ENCODE data around the gene KCNG2. TPM values are rescaled to one million over a fixed set of nuclear protein-coding genes. Genes with fewer than 3 reads are reported as not detected.

Gene KCNG2
- total and polyA plus RNA-seq, 2 of the 4 experiments (the other 2 are of a cell fraction) = not detected

DNA sequence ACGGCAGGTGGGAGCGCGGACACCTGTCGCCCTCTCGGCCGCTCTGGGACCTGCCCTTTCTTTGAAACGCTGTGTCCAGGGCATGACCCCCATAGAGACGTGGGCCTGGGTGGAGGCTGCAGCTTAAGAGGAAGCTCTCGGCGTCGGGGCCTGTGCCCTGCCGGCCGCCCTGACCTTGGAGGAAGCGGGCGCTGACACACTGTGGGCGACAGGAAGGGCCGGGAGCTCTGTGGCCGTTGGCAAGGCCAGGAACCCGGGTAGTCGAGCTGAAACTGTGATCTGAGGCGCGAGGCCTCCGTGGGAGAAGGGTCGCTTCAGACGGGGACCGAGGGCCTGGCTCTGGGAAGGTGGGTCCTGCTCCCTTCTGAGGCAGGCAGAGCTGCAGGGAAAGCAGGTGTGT, 28.2 kb downstream of the KCNG2 start:
- no peak overlapping the region for H3K4ac ChIP-seq (ENCODE audit: low read depth, low read length)
- H3K4me1 ChIP-seq (ENCODE audit: control insufficient read depth, insufficient read depth, low read length) = no peaks in the 10 kb centered on the region
- no peak overlapping the region for H3K18ac ChIP-seq (ENCODE audit: low read depth, low read length)
- no peak overlapping the region for H2AK9ac ChIP-seq (replicated peaks; ENCODE audit: low read depth, low read length, poor library complexity)
- no peak overlapping the region for H3K4me2 ChIP-seq (ENCODE audit: low read depth, low read length)
- no peaks in the 10 kb centered on the region for H4K20me1 ChIP-seq (ENCODE audit: insufficient read depth, low read length)
- TF ChIP-seq ELK1 (IDR thresholded peaks at IDR 0.05; ENCODE audit: borderline replicate concordance, low read depth, low read length) = no peak
- TF ChIP-seq CTCF (conservative IDR thresholded peaks at IDR 0.05; ENCODE audit: low read depth, low read length) = no peak
- TF ChIP-seq RAD21 (IDR thresholded peaks at IDR 0.05; ENCODE audit: low read length) = no peak
- TF ChIP-seq FOS (IDR thresholded peaks at IDR 0.05; ENCODE audit: low read depth, low read length) = no peak
- TF ChIP-seq RCOR1 (IDR thresholded peaks at IDR 0.05; ENCODE audit: insufficient replicate concordance, low read length) = no peak
- no peak for TF ChIP-seq MAZ (IDR thresholded peaks at IDR 0.05; ENCODE audit: borderline replicate concordance, low read depth, low read length)
- no peak for TF ChIP-seq RFX5 (IDR thresholded peaks at IDR 0.05; ENCODE audit: low read depth, low read length)
- no peak for TF ChIP-seq MXI1 (IDR thresholded peaks at IDR 0.05; ENCODE audit: borderline replicate concordance, low read depth, low read length)
- TF ChIP-seq MAFK (IDR thresholded peaks at IDR 0.05; ENCODE audit: low read depth, low read length) = no peak
- TF ChIP-seq POLR2A (IDR thresholded peaks at IDR 0.05; ENCODE audit: low read depth, low read length) = no peak
- no peak for TF ChIP-seq CEBPB (IDR thresholded peaks at IDR 0.05; ENCODE audit: low read depth, low read length)
- TF ChIP-seq SMC3 (IDR thresholded peaks at IDR 0.05; ENCODE audit: low read depth, low read length) = no peak
- no peak for TF ChIP-seq NFE2L2 (IDR thresholded peaks at IDR 0.05; ENCODE audit: low read depth, low read length)
- TF ChIP-seq, protein P1, sequence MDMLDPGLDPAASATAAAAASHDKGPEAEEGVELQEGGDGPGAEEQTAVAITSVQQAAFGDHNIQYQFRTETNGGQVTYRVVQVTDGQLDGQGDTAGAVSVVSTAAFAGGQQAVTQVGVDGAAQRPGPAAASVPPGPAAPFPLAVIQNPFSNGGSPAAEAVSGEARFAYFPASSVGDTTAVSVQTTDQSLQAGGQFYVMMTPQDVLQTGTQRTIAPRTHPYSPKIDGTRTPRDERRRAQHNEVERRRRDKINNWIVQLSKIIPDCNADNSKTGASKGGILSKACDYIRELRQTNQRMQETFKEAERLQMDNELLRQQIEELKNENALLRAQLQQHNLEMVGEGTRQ (IDR thresholded peaks at IDR 0.05; ENCODE audit: low read depth, low read length) = no peak
- no peak for TF ChIP-seq CHD1 (IDR thresholded peaks at IDR 0.05; ENCODE audit: low read depth, low read length)
- no peak for TF ChIP-seq BHLHE40 (IDR thresholded peaks at IDR 0.05; ENCODE audit: low read depth, low read length)
- ChIA-PET CTCF (no interaction called here), POLR2A (ENCODE audit: unreplicated experiment) (interaction anchor here (0.7 kb wide), 1 partner anchor 15 kb away, joined by 6 read pairs; no protein-coding TSS in a partner anchor)
- no peaks in the 10 kb centered on the region for H3K36me3 ChIP-seq (ENCODE audit: control insufficient read depth, insufficient read depth, low read length)
- in situ Hi-C loops (cut with MboI; ENCODE audit: low sequenced_read_pairs) (no loop called here), dilution Hi-C loops (cut with HindIII; ENCODE audit: low sequenced_read_pairs, unreplicated experiment) (no loop called here), intact Hi-C loops (cut with micrococcal nuclease) (no loop called here)
- BruUV-seq (replicated peaks) = no TSS peak
- H3K27me3 ChIP-seq (ENCODE audit: control insufficient read depth, insufficient read depth, low read length) = no peaks in the 10 kb centered on the region; the same call in 1 of the 2 replicates
- H3K9me1 ChIP-seq (ENCODE audit: insufficient read depth, low read length) = 0 out of 2 replicates have a peak, but pooled peaks cover 4% of the 10 kb centered on the region
- no peak overlapping the region for H4K5ac ChIP-seq (ENCODE audit: low read depth, low read length)
- no peak overlapping the region for H4K91ac ChIP-seq (ENCODE audit: insufficient read depth, low read depth, low read length)
- no peak overlapping the region for H2AFZ ChIP-seq (replicated peaks; ENCODE audit: low read length, poor library complexity)
- no peaks in the 10 kb centered on the region for H3K79me1 ChIP-seq (ENCODE audit: low read depth in 1 of 2, low read length in 2 of 2)
- DNase-seq (no peak), ATAC-seq (ENCODE audit: low read depth) (no peak)
- H2BK5ac ChIP-seq (ENCODE audit: low read depth, low read length, poor library complexity, severe bottlenecking) = no peak overlapping the region
- H3K9me3 ChIP-seq (ENCODE audit: control insufficient read depth, insufficient read depth, low read length) = peaks cover 3% of the 10 kb centered on the region; the same call in 1 of the 2 replicates
- no peak overlapping the region for H2BK20ac ChIP-seq (ENCODE audit: low read depth, low read length)
- H3K23ac ChIP-seq (ENCODE audit: low read depth, low read length) = no peak overlapping the region
- H3K27ac ChIP-seq (ENCODE audit: insufficient read depth, low read length) = no peak overlapping the region
- no peak overlapping the region for H2AK5ac ChIP-seq (ENCODE audit: low read depth, low read length)
- no peak overlapping the region for H3K56ac ChIP-seq (ENCODE audit: extremely low read depth, insufficient read depth, low read length)
- H3K4me3 ChIP-seq (ENCODE audit: insufficient read depth, low read depth, low read length) = no peak overlapping the region
- H2BK120ac ChIP-seq (ENCODE audit: low read depth, low read length) = no peak overlapping the region
- no peak overlapping the region for H2BK15ac ChIP-seq (ENCODE audit: low read depth, low read length)
- WGBS, 2 experiments (ENCODE audit: extremely low coverage in 2 of 2, insufficient read length in 1 of 2) = 88% methylated on average over 10 of the region's 26 CpGs; no CpG with 5 or more reads in 1 of the 2 experiments
- no peak overlapping the region for H3K9ac ChIP-seq (ENCODE audit: low read depth, low read length)
- H4K8ac ChIP-seq (ENCODE audit: low read depth in 2 of 2, low read length in 2 of 2) = no peak overlapping the region
- no peak overlapping the region for H3K14ac ChIP-seq (replicated peaks; ENCODE audit: low read depth, low read length)

Data from IMR-90 (cell line).